GM19193 (cell line): ENCODE results near the gene EIF4E1B.

Source experiments
- POLR2A ChIP-seq: IDR thresholded peaks from 4 replicates; pipeline ENCODE4 v1.6.1; 2011; ENCODE audit not compliant: insufficient read depth, insufficient read length; ENCODE audit errors: extremely low read depth

EIF4E1B gene

GRCh38 chr5:176660860-176661641 is 30.6 kb downstream of the EIF4E1B start:
- TF ChIP-seq POLR2A = no peak

- no peak for TF ChIP-seq POLR2A
Measured at GRCh38 chr5:176661676-176662075, 31.2 kb downstream of the EIF4E1B start.

GRCh38 chr5:176662371-176663333 is 32.2 kb downstream of the EIF4E1B start:
- no peak for TF ChIP-seq POLR2A

GRCh38 chr5:176663566-176663965 is 33.1 kb downstream of the EIF4E1B start:
- no peak for TF ChIP-seq POLR2A

- no peak for TF ChIP-seq POLR2A
Measured at GRCh38 chr5:176664479-176664878, 34.0 kb downstream of the EIF4E1B start.

- no peak for TF ChIP-seq POLR2A
Measured at GRCh38 chr5:176664886-176665285, 34.4 kb downstream of the EIF4E1B start.

GRCh38 chr5:176665517-176665916 is 35.0 kb downstream of the EIF4E1B start:
- no peak for TF ChIP-seq POLR2A

- no peak for TF ChIP-seq POLR2A
Measured at GRCh38 chr5:176667637-176668036, 37.2 kb downstream of the EIF4E1B start.

- TF ChIP-seq POLR2A = no peak
Measured at GRCh38 chr5:176670449-176670848, 40.0 kb downstream of the EIF4E1B start.

GRCh38 chr5:176671399-176671798 is 40.9 kb downstream of the EIF4E1B start:
- no peak for TF ChIP-seq POLR2A

GRCh38 chr5:176671890-176672747 is 41.6 kb downstream of the EIF4E1B start:
- no peak for TF ChIP-seq POLR2A

- TF ChIP-seq POLR2A = no peak
Measured at GRCh38 chr5:176673651-176674583, 43.4 kb downstream of the EIF4E1B start.

- no peak for TF ChIP-seq POLR2A
Measured at GRCh38 chr5:176674799-176675198, 44.3 kb downstream of the EIF4E1B start.
